NCI-H446 treated with DMSO at 0.1 percent for 48 hours (cell line): ENCODE data around the gene L3MBTL3.
A peak's percentile ranks its signal among the peaks of the same experiment; 100 is the strongest.
"Not testable (repeated sequence)": the region's sequence is repeated elsewhere in the genome, so short reads cannot be mapped to it uniquely, and the experiment has no call there.

Source experiments
- DNase-seq: peaks from one replicate; lab custom pipeline; 2025; lab: John Stamatoyannopoulos, UW

Gene L3MBTL3

GRCh38 chr6:130138909-130139242, 120.5 kb downstream of the L3MBTL3 start:
- no peak for DNase-seq

DNA sequence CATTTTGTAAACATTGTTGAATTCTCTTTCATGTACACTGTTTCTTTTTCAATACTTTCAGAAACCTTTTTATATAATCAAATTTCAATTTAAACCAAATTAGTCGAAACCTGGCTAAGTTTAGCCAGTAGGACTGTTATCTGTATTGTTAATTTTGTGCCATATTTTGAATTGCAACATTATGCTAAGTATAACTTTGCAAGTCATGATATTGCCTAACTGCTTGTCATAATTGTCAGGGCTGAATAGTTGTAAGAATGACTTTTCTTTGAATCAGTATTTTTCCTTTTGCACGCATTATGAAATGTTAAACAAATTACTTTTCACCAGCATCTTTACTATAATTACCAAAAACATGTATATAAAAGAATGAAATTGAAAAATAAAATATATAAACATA, 121.7 kb downstream of the L3MBTL3 start:
- no peak for DNase-seq

DNA sequence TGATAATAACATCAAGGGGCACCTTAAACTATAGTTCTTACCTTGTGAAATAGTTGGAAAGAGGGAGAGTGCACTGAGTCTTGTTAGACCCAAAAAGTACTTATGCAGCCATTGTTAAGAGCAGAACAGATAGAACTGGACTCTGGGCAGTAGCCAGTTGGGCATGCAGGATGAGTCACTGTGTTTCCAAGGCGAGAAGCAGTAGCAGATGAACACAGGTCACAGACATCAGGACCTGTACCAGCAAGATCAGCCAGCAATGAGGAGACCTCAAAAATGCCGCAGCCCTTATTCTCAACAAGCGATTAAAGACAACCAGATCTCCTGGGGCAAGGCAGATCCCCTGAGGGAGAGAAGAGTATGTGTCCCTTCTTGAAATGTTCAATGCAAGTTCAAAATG, 125.3 kb downstream of the L3MBTL3 start:
- no peak for DNase-seq

DNA sequence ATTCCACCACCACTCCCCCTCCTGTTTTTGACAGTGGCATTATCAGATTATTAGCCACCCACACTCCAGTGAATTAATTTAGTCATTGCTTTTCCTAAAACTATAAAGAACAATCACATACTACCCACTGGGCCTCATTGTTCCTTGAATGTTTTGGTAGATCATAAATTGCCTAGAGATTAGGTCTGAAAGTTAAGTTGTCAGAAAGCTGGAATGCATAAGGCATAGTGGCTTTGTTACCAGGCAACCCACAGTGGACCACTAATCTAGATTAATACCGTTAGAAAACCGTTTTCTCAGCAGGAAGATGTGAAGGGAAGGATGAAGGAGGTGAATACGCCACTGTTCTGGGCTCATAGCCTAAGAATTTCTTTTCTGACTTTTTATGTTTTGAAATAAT, 128.7 kb downstream of the L3MBTL3 start:
- no peak for DNase-seq

GRCh38 chr6:130148181-130148580, 129.8 kb downstream of the L3MBTL3 start:
- DNase-seq, result no peak

- not testable (repeated sequence) for DNase-seq
Measured at GRCh38 chr6:130149016-130149415, 130.6 kb downstream of the L3MBTL3 start.

GRCh38 chr6:130150906-130151305, 132.5 kb downstream of the L3MBTL3 start:
- no peak for DNase-seq

DNA sequence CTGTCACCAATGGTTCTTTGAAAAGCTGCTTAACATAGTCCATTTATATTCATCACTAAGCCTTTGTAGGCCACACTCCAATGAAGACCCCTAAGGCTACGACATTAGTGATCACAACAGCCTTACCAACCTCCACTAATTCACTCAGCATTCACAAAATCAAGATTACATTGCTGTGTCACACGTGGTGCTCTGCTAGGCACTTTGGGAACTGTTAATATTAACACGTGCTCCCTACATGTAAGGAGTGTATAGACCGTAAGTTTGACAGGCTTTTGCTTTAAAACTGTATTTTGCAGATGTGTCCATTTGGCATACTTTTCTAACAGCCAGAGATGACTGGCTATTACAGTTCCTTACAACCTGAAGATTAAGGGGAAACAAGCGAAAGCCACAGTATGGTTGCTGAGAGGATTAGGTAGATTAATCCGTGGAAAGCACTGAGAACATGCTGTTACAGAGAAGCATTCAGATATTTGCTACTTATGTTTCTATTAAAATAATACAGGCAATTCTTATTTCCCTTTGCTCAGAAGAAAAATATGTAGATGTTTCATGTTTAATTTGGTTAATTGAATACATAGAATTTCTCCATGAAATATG, 134.6 kb downstream of the L3MBTL3 start:
- no peak for DNase-seq

DNA sequence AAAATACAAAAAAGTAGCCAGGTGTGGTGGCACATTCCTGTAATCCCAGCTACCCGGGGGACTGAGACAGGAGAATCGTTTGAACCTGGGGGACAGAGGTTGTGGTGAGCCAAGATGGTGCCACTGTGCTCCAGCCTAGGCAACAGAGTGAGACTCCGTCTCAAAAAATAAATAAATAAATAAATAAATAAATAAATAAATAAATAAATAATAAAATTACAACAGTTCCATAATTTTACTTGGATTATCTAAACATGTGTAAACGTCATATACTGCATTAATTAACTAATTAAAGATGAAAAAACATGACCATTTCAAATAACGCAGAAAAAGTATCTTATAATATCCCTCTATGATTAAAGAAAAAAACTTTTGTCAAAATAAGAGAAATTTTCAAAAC, 138.5 kb downstream of the L3MBTL3 start:
- no peak for DNase-seq

GRCh38 chr6:130158056-130158455, 139.7 kb downstream of the L3MBTL3 start:
- DNase-seq, result no peak

GRCh38 chr6:130158548-130158947, 140.2 kb downstream of the L3MBTL3 start:
- no peak for DNase-seq

DNA sequence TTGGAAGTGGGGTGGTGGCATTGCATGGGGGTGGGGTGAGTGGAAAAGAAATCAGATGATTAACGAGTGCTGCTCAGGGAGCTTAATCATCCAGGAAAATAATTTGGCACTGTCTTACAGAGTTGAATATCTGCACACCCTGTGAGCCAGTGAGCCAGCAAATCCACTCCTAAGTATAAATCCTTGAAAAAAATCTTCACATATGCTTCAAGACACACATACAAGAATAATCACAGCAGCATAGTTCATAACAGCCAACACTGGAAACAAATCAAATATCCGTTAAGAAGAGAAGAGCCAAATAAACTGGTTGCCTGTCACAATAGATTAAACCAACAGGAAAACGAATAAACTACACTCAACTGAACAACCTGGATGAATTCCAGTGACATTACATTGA, 141.6 kb downstream of the L3MBTL3 start:
- peak; percentile 2 for DNase-seq

DNA sequence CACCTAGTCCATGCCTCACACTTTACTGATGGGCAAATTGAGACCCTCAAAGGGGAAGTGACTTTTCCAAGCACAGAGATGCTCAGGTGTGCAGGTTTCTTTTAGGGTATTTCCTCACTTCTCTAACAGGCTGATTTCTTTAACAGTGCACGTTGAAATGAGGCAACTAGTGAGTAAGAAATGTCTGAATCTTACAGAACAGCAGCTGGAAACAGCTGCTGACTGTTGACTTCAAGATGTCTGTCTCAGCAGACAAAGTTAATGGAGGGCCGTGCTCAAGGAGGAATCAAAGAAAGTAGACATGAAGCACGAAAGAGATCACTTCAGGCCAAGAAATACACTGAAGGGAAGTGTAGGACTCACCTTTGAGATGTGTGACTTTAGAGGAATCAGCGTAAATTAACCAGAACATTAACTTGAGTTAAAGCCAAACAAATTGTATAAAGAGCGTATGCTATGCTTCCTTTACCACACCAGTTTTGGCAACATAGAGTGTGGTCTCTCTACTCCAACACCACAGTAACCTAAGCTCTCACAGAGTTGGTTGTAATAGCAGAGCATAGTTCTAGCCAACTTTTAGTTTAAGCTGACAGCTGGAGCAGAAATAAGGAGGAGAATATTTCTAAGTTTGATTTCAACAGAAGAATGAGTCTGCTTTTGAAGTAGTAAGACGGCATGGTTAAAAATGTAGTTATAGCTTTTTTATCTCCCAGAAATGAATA, 143.5 kb downstream of the L3MBTL3 start:
- no peak for DNase-seq

GRCh38 chr6:130162421-130162820, 144.0 kb downstream of the L3MBTL3 start:
- DNase-seq, result no peak

DNA sequence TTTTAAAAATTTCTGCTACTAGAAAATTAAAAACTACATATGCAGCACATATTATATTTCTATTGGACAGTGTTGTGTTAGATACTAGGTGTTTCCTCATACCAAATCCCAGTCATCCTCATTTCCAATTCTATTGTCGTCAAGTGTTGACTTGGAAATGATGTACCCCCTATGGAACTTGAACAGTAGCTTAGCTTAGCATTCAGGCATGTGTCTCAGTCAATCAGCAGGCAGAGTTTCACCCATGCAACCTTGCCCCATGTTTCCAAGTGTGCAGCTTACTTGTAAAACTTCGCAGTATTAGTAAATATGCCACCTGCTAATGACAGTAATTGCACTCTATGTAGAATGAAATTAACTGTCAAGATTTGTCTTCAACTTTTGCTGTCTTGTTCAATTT, 144.9 kb downstream of the L3MBTL3 start:
- no peak for DNase-seq

- DNase-seq, result no peak
Measured at GRCh38 chr6:130164251-130164650, 145.9 kb downstream of the L3MBTL3 start.

DNA sequence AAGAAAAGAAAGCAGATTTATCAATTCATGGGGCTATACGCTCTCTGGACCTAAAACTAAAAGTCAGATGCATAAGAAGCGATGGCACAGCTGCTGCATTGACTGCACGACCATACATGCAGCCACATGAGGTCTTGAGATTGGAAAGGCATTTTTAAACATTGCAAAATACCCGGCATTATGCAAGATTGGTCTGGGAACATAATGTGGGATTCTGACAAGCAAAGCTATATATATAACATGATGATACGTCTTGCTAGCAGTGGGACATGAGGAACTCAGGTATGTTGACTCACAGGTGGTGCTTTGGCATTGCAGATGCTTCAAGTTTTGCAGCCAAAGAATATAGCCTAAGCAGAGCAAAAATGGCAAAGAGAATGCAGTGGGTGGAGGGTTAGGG, 149.3 kb downstream of the L3MBTL3 start:
- no peak for DNase-seq

GRCh38 chr6:130170160-130170559, 151.8 kb downstream of the L3MBTL3 start:
- not testable (repeated sequence) for DNase-seq

GRCh38 chr6:130173377-130174004, 155.1 kb downstream of the L3MBTL3 start:
- DNase-seq, result not testable (repeated sequence)

GRCh38 chr6:130176378-130176777, 158.0 kb downstream of the L3MBTL3 start:
- DNase-seq, result no peak

- no peak for DNase-seq
Measured at GRCh38 chr6:130178692-130179091, 160.3 kb downstream of the L3MBTL3 start.

DNA sequence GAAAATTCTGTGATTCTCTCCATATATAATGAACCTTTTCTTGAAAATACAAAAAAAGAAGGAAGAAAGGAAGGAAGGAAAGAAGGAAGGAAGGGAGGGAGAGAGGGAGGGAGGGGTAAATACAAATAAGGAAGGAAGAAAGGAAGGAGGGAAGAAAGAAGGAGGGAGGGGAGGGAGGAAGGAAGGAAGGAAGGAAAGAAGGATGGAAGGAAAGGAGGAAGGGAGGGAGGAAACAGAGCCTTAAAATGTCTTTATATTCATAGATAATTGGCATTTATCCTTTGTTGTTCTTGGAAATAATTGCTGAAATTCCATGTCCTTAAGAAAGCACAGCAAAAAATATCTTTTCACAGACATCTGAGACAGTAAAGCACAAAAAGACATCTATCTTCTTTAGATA, 164.1 kb downstream of the L3MBTL3 start:
- no peak for DNase-seq
